NAMALWA (cell line): ENCODE data around the gene MYPOP.
A peak's percentile ranks its signal among the peaks of the same experiment; 100 is the strongest.
"Not testable (repeated sequence)": the region's sequence is repeated elsewhere in the genome, so short reads cannot be mapped to it uniquely, and the experiment has no call there.

Experiments
- DNase-seq: peaks from one replicate; pipeline ENCODE4 v3.0.0-alpha.2; 2015; ENCODE audit warnings: low spot score

MYPOP gene

DNA sequence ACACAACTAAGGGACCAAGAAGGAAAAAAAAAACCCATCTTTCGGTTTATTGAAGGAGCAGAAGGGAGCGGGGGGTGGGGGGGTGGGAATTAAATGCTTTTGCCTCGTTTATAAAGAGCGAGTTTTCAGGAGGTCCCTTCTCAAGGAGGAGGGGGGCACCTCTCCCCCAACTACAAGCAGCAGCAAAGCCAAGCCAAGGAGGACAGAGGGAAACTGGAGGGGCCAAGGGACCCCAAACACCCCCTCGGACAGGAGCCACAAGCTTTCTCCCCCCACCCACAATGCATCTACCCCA, 18.9 kb downstream of the MYPOP start:
- DNase-seq = no peak

DNA sequence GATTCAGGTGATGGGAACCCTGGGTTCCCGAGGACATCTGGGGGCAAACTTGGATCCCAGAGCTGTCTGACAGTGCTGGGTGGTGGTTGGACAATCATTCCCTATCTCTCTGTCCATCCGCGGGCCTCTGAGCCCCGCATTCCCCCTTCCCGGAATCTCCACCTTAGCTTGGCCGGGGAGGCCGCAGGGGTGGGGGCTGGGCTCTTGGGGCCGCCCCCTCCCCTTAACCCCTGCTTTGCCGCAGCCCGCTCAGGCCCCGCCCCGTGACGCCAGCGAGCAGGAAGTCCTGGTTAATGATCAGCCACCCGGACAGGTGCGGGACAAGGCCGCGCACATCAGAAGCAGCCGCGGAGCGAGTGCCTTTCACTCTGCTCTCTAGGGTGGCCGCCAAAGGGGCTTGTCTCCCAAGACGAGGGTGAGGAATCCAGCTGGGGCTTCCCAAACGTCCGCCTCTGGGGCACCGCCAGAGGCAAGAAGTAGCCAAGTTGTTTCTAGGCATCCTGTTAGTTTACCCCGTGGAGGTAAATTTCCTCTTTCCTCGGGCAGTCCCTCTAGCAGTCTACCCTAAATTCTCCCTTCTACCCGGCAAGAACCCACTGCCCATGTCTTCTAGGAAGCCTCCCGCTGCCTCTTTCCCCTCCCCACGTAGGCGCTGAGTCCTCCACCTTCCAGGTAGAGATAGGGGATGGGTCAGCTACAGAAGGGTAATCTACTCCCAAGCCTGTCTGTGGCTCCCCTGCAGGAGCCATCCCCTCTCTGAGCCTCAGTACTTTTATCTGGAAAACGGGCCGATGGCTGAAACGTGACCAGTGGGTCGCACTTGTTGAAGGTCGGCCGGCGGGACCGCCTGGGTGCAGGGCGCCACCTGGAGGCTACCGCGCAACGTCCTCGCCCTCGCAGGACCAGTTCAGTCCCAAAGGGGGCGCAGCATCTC, 19.5 kb downstream of the MYPOP start:
- DNase-seq = peak; percentile 91

DNA sequence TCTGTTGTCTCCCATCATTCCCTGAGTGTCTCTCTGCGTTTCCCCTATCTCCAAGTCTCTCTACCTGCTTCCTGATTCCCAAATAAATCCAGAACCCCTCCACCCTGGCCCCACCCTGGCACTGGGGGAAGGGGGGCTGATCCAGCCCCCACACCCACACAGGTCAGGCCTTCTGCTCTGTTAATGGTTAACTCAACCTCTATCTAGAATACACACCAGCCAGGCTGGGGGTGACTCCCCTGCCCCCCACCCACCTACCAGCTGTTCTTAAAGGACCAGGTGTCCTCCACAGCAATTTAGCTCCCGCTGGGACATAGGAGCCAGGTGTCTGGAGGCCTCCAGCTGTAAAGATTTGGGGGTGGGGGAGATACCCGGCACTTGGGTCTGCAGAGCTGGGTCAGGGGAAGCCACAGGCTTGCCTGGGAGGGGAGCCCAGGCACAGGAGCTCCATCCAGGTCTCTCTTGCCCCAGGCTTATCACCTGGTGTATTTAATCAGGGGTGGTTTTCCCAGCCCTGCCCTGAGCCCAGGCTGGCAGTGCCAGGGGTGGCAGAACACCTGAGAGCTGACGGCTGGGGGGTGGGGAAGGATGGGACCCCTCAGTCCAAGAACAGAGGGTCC, 20.4 kb downstream of the MYPOP start:
- DNase-seq = no peak

DNA sequence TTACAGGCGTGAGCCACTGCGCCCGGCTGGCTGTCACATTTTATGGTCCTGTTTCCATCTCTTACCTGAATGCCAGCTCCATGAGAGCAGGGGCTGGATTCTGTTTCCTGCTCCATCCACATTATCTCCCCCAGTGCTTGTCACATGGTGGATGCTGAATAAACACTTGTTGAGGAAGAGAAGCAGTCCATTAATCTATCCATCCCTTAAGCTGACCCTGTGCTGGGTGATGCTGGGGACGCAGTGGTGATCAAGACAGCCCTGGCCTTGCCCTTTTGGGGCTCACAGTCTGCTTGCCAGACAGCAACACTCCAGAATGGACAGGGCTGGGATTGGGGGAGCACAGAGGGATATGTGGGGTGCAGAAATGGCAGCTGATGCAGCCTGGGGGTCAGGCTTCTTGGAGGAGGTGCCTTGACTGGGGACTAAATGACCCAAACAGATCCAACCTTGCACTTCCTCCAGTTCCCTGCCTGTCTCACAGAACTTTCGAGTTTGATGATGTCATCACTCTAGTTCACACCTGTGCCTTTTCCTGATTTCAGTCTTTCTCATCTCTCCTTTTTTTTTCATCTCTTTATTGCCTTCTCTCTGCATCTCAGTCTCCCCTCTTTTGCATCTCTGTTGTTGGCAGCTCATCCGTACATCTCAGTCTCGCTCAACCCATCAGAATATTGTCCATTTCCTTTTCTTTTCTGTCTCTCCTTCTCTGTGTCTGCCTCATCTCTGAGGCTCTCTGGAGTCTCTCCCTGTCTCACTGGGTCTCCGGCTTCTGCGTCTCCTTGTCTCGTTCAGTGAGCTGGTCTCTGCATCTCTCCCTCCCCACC, 21.1 kb downstream of the MYPOP start:
- no peak for DNase-seq

DNA sequence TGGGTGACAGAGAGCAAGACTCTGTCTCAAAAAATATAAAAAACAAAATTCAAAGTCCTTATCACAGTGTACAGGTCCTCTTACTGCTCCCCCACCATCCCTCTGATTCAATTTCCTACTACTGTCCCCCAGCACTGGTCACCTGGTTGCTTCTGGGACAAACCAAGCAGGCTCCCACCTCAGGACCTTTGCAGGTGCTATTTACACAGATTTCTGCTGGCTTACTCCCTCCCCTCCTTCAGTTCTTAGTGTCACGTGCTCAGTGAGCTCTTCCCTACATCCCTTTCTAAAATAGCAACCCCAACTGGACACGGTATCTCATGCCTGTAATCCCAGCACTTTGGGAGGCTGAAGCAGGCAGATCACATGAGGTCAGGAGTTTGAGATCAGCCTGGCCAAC, 22.4 kb downstream of the MYPOP start:
- no peak for DNase-seq

DNA sequence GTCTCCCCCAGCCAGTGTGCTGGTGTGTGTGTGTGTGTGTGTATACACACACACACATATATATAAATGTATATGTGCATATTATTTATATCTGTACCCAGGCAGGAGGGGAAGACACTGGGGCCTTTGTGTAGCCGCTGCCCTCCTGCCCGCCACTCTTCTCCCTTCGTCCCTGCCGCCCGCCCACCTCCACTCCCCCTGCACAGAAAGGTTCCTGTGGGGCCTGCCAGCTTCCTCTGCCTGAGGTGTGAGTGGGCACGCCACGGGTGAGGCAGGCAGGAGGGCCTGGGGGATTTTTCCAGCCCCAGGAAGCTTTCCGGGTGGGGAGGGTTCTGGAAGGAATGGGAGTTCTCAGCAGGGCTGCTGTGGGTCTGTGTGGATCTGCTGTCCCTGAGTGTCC, 23.4 kb downstream of the MYPOP start:
- DNase-seq = no peak

DNA sequence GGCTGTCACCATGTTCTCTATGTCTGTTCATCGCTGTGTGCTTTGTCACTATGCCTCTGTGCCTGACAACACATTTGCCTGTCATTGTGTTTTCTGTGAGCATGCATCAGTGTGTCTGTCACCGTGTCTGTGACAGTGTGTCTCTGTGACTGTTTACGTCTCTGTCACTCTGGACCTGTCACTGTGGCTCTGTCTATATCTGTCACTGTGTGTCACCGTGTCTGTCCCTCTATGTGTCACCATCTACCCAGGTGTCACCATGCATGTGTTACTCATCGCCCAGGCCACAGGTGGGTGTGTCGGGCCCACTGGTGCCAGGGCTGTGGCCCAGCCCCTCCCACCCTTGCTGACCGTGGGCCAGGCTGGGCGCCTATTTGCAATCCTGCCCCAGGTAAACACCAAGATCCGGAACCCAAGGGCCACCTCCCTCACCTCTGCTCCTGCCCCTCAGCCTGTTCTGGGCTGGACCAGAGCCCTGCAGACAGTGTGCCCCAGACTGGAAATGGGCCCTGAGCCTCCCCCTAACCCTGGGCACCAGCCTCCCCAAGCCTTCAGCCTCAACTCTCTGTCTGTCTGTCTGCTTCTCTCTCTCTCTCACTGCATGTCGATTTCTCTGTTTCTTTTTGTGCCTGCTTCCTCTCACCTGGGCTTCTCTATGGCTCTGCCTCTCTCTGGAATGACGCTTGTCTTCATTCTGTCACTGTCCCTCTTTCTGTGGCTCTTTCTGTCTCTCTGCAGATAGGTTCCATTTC, 24.2 kb downstream of the MYPOP start:
- DNase-seq = no peak

DNA sequence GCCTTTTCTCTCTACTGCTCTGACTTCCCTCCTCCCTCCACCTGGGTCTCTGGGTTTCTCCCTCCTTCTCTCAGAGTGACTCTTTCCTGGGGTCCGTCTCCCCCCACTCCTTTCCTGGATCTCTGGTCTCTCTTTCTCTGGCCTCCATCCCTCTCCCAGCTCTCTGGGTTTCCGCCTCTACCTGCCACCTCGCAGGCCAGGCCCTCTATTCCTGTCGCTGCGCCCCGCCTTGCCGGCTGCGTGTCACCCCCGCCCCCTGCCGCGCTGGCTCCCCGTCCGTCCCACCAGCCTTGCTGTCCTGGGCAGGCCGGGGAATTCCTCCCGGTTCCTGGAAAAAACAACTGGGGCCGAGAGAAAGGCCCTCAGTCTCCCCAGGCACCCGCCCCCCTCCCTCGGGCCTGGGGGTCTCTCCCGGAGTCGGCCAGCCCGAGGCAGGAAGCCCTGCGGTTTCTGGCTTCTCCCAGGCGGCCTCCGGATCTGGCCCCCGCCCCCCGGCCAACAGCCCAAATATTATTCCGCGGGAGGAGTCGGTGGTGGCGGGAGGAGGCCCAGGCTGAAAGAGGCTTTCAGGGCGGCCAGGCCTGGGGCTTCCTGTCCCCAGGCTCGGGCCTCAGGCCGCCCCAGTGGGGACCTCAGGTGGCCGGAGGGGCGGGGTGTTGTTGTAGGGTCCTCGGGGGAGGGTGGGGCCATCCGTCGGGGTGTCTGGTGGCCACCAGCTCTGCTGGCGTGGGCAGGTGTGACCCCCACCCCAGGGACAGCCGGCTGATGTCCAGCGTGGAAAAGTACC, 25.8 kb downstream of the MYPOP start:
- no peak for DNase-seq

GRCh38 chr19:45876161-45876410, 26.3 kb downstream of the MYPOP start:
- no peak for DNase-seq

DNA sequence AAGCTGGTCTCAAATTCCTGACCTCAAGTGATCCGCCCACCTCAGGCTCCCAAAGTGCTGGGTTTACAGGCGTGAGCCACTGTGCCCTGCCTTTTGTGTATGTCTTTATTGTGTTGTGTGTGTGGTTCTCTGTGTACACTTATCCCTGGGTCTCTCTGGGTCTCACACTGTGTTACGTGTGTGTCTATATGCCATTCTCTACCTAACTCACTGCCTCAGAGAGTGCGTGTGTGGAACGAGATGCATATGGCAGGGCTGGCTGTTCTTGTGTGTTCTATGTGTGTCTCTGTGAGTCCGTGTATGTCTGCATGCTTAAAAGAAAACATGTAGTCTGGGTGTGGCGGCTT, 27.8 kb downstream of the MYPOP start:
- no peak for DNase-seq

DNA sequence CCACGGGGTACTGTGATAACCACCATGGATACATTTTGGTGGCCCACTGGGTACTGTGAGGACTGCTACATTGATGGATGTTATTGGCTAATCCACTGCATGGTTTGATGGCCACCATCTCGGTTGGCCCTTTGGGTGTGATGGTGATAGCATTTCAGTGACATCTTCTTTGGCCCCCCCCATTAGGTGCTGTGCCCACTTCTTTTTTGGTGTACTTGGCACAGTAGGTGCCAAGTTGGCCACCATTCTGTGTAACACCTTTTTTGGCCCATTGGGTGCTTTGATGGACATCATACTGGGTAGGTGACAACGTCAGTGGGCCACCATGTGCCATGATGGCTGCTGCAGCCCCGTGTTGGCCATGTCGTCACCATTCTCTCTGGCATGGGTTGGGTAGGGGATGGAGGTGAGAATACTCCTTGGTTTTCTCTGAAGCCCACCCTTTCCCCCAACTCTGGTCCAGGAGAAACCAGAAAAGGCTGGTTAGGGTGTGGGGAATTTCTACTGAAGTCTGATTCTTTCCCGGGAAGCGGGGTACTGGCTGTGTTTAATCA, 29.1 kb downstream of the MYPOP start:
- DNase-seq = no peak

DNA sequence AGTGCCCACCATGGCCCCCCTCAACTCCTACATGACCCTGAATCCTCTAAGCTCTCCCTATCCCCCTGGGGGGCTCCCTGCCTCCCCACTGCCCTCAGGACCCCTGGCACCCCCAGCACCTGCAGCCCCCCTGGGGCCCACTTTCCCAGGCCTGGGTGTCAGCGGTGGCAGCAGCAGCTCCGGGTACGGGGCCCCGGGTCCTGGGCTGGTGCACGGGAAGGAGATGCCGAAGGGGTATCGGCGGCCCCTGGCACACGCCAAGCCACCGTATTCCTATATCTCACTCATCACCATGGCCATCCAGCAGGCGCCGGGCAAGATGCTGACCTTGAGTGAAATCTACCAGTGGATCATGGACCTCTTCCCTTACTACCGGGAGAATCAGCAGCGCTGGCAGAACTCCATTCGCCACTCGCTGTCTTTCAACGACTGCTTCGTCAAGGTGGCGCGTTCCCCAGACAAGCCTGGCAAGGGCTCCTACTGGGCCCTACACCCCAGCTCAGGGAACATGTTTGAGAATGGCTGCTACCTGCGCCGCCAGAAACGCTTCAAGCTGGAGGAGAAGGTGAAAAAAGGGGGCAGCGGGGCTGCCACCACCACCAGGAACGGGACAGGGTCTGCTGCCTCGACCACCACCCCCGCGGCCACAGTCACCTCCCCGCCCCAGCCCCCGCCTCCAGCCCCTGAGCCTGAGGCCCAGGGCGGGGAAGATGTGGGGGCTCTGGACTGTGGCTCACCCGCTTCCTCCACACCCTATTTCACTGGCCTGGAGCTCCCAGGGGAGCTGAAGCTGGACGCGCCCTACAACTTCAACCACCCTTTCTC, 30.1 kb downstream of the MYPOP start:
- DNase-seq = no peak

- no peak for DNase-seq
Measured at GRCh38 chr19:45870798-45871197, 31.6 kb downstream of the MYPOP start.

GRCh38 chr19:45867241-45867640, 35.2 kb downstream of the MYPOP start:
- not testable (repeated sequence) for DNase-seq

- no peak for DNase-seq
Measured at GRCh38 chr19:45866400-45867176, 35.8 kb downstream of the MYPOP start.

DNA sequence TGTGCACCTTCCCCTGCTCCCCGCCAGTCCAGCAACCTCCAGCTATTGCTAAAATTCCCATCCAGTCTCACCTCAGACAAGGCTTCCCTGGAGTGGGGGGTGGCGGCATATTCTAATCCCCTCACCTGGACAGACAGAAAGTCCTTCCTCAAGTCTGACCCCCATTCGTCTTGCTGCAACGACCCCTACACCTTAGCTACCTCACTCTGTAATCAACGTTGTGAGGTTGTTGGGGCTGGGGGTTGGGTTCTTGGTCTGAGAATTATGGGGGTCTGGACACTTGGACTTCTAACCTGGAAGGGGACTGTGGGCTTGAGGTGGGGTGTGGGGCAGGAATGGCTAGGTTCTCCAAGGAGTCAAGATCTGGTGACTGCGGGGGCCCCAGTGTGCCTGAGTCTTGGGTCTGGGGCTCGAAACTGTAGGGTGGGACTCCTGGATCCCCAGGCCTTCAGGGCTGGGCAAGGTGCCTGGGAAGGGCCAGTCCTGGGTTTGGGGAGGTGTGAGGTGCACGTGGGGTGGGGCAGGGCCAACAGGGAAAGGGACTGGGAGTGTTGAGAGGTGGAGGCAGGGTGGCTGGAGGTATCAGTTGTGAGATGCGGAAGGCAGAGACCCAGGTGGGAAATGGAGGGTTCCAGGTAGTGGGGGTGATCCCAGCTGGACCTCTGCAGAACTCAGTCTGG, 37.0 kb downstream of the MYPOP start:
- no peak for DNase-seq

DNA sequence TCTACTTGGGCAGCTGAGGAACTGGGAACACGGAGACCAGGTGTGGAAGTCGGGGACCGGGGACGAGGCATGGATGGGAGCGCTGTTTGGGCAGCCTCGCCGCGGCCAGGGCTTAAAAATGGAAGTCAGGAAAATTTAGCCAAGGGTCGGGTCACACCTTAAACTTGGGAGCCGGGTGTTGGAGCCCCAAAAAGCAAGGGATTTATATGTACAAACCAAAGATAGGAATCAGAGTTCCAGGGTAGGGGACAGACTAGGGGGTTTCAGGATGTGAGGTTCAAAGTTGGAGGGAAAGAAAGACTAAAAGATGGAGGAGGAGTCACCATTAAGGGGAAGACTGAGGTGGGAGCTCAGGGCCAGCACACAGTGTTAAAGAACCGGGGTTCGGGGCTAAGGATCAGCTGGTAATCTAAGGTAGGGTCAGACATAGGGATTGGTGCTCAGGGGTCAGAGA, 37.8 kb downstream of the MYPOP start:
- DNase-seq = no peak

DNA sequence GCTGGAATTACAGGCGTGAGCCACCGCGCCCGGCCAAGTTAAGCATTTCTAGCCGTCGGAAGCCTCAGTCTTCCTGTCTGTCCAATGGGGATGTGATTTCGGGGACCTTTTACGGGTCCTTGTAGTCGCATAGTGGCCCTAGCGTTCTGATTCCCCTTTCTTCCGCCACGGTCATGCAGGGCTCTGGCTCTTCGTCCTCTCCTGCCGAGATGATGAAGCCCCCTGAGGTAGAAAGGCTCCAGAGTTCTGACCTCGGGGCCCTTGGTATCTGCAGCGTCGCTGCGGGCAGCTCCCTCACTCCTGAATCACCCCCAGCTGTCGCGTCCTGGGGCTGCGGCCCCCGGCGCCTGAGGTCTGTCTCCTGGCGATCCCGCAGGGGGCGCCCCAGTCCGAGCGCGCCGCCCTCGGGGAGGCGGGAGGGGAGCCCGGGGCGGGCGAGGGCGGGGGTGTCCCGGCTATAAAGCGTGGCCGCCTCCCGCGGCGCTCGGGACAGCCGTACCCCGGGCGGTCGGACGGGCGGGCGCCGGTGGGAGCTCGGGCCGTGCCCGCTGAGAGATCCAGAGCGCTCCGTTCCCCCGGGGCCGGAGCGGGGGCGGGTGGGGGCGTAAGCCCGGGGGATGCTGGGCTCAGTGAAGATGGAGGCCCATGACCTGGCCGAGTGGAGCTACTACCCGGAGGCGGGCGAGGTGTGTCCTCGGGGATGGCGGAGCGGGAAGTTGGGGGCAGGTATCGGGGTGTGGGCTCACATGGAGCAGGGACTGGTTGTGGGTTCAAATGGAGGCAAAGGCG, 38.4 kb downstream of the MYPOP start, which contains the start of gene FOXA3:
Gene FOXA3, plus strand, starts transcription at position 487 of the 789 bp plus-strand sequence. Its CDS starts 131 bp downstream, at position 618.
- DNase-seq = no peak
